ENCODE results near the gene MED16. TPM values are rescaled to one million over a fixed set of nuclear protein-coding genes. Genes with fewer than 3 reads are reported as not detected.
A peak's percentile ranks its signal among the peaks of the same experiment; 100 is the strongest.

The MED16 gene
- total RNA-seq, 1 experiment from 2014 or later, result 25.9 TPM

- Histone ChIP-seq H2AFZ (ENCODE audit: low read length) (no peak overlapping the region), H3K79me2 (ENCODE audit: low read length) (peaks cover 26% of the 10 kb centered on the region), H3K9me3 (ENCODE audit: low read length) (no peaks in the 10 kb centered on the region), H3K36me3 (ENCODE audit: low read depth, low read length) (no peaks in the 10 kb centered on the region), H3K9me2 (replicated peaks; ENCODE audit: low read length) (no peaks in the 10 kb centered on the region), H3F3A (ENCODE audit: low read length, unreplicated experiment) (no peaks in the 10 kb centered on the region), H4K20me1 (ENCODE audit: low read length) (no peaks in the 10 kb centered on the region), H3K9ac (ENCODE audit: low read length) (no peak overlapping the region), H3K4me1 (ENCODE audit: insufficient read depth, low read length) (no peaks in the 10 kb centered on the region), H3K27me3 (ENCODE audit: low read length) (no peaks in the 10 kb centered on the region), H3K4me3 (ENCODE audit: low read length) (no peak overlapping the region), H3K4me2 (ENCODE audit: low read length) (no peak overlapping the region), H3K27ac (ENCODE audit: low read length) (no peak overlapping the region)
- intact Hi-C loops (cut with micrococcal nuclease), result no loop called here
- BruUV-seq (replicated peaks), result no TSS peak
- POLR2A ChIA-PET (ENCODE audit: unreplicated experiment), result no interaction called here
- DNase-seq (no peak), ATAC-seq (no peak)
- CTCF ChIA-PET, result no interaction called here
- TF ChIP-seq EZH2 (IDR thresholded peaks at IDR 0.05; ENCODE audit: low read length, unreplicated experiment) (no peak), EZH2phosphoT487 (IDR thresholded peaks at IDR 0.05; ENCODE audit: borderline replicate concordance, low read length) (no peak)
Observed at GRCh38 chr19:902093-902370, 9.0 kb upstream of the MED16 start.

DNA sequence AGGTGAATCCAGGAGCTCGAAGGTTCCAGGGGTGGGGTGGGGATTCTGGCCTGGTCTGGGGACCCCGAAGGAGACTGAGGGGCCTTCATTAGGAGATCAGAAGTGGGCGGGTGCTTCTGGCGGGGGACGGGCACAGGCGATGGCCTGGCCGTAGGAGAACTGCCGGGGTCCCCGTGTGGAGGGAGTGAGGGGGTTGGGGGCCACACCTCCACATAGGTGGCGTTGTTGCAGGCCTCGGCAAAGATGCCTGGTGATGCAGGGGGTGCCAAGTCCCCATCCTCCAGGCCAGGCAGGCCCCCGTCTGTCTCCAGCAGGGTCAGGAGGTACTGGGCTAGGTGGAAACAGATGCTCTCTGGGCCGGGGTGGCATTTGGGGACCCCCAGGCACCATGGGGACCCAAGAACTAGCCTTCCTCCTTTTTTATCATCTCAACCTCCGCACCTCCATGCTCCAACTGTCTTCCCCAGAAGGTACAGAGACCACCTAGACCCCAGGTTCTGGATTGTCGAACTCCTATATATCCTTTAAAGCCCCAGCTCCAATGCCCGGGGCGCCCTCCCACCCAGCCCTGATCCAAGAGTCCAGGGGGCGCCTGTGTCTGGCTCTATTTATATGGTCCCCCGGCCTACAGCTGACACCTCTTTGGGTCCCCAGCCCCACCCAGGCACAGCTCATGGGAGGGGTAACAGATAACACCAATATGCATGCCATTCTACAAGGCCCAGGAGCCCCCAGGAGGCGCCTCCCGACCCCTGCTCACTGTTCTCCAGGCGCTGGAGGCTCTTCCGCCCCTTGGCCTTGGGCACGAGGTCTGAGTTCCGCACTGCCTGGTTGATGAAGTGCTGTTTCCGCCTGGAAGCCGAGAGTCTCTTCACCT, 8.5 kb upstream of the MED16 start:
- no peaks in the 10 kb centered on the region for H4K20me1 ChIP-seq (ENCODE audit: low read length)
- ChIA-PET CTCF (no interaction called here), POLR2A (ENCODE audit: unreplicated experiment) (no interaction called here)
- no peak overlapping the region for H2AFZ ChIP-seq (ENCODE audit: low read length)
- H3K9ac ChIP-seq (ENCODE audit: low read length), result no peak overlapping the region
- no peak overlapping the region for H3K4me2 ChIP-seq (ENCODE audit: low read length)
- ATAC-seq, result no peak
- H3K9me2 ChIP-seq (replicated peaks; ENCODE audit: low read length), result no peaks in the 10 kb centered on the region
- H3K27ac ChIP-seq (ENCODE audit: low read length), result no peak overlapping the region
- BruUV-seq (replicated peaks), result no TSS peak
- H3K27me3 ChIP-seq (ENCODE audit: low read length), result no peaks in the 10 kb centered on the region
- peaks cover 20% of the 10 kb centered on the region for H3K79me2 ChIP-seq (ENCODE audit: low read length)
- no peaks in the 10 kb centered on the region for H3K36me3 ChIP-seq (ENCODE audit: low read depth, low read length)
- TF ChIP-seq EZH2phosphoT487 (IDR thresholded peaks at IDR 0.05; ENCODE audit: borderline replicate concordance, low read length), result no peak
- no peak for TF ChIP-seq EZH2 (IDR thresholded peaks at IDR 0.05; ENCODE audit: low read length, unreplicated experiment)
- TF ChIP-seq CTCF (conservative IDR thresholded peaks at IDR 0.05; ENCODE audit: low read depth, low read length), result no peak
- H3K9me3 ChIP-seq (ENCODE audit: low read length), result no peaks in the 10 kb centered on the region
- DNase-seq, result no peak
- no peaks in the 10 kb centered on the region for H3K4me1 ChIP-seq (ENCODE audit: insufficient read depth, low read length)
- no peaks in the 10 kb centered on the region for H3F3A ChIP-seq (ENCODE audit: low read length, unreplicated experiment)
- intact Hi-C loops (cut with micrococcal nuclease), result no loop called here
- H3K4me3 ChIP-seq (ENCODE audit: low read length), result no peak overlapping the region

- Histone ChIP-seq H3K36me3 (ENCODE audit: low read depth, low read length) (no peaks in the 10 kb centered on the region), H3F3A (ENCODE audit: low read length, unreplicated experiment) (no peaks in the 10 kb centered on the region), H3K27me3 (ENCODE audit: low read length) (no peaks in the 10 kb centered on the region), H3K9ac (ENCODE audit: low read length) (no peak overlapping the region), H3K79me2 (ENCODE audit: low read length) (peaks cover 15% of the 10 kb centered on the region), H4K20me1 (ENCODE audit: low read length) (no peaks in the 10 kb centered on the region), H3K4me2 (ENCODE audit: low read length) (no peak overlapping the region), H2AFZ (ENCODE audit: low read length) (no peak overlapping the region), H3K4me1 (ENCODE audit: insufficient read depth, low read length) (no peaks in the 10 kb centered on the region), H3K4me3 (ENCODE audit: low read length) (no peak overlapping the region), H3K9me3 (ENCODE audit: low read length) (no peaks in the 10 kb centered on the region), H3K27ac (ENCODE audit: low read length) (no peak overlapping the region), H3K9me2 (replicated peaks; ENCODE audit: low read length) (no peaks in the 10 kb centered on the region)
- CTCF ChIA-PET, result no interaction called here
- peak; percentile 23 for DNase-seq
- BruUV-seq (replicated peaks), result no TSS peak
- peak; percentile 48 for ATAC-seq
- no peak for TF ChIP-seq EZH2 (IDR thresholded peaks at IDR 0.05; ENCODE audit: low read length, unreplicated experiment)
- POLR2A ChIA-PET (ENCODE audit: unreplicated experiment), result no interaction called here
- intact Hi-C loops (cut with micrococcal nuclease), result no loop called here
Observed at GRCh38 chr19:900302-901111, 7.5 kb upstream of the MED16 start.
